GM06990 (cell line): ENCODE results near the gene CATSPERD.
"Not testable (repeated sequence)": the region's sequence is repeated elsewhere in the genome, so short reads cannot be mapped to it uniquely, and the experiment has no call there.

Source experiments
- DNase-seq: peaks from one replicate; pipeline ENCODE4 v3.0.0-alpha.2; 2011; ENCODE audit not compliant: insufficient read length; ENCODE audit errors: extremely low read depth
- H3K27me3 ChIP-seq: replicated peaks from 2 replicates; pipeline ENCODE4 v1.6.0; 2011; ENCODE audit warnings: low read length; ENCODE audit not compliant: control insufficient read depth, insufficient read depth
- H3K36me3 ChIP-seq: 2 replicates; pipeline ENCODE4 v1.5.1; 2011; ENCODE audit warnings: low read length; ENCODE audit not compliant: control insufficient read depth, insufficient read depth
- H3K4me3 ChIP-seq: replicated peaks from 2 replicates; pipeline ENCODE4 v1.5.1; 2011; ENCODE audit warnings: low read depth, mild to moderate bottlenecking, control low read depth, low read length
- CTCF ChIP-seq: IDR thresholded peaks from 2 replicates; pipeline ENCODE4 v1.5.1; 2011; ENCODE audit warnings: low read length, control low read depth, mild to moderate bottlenecking, inconsistent platforms; ENCODE audit not compliant: insufficient read depth, poor library complexity, severe bottlenecking

The CATSPERD gene

GRCh38 chr19:5718579-5719273 is 1.7 kb upstream of the CATSPERD start:
- H3K4me3 ChIP-seq: peak overlapping the region; percentile 88
- no peak for TF ChIP-seq CTCF
- no peaks in the 10 kb centered on the region; the same call in 1 of the 2 replicates for H3K36me3 ChIP-seq
- no peaks in the 10 kb centered on the region for H3K27me3 ChIP-seq
- DNase-seq: peak; percentile 41

- peak overlapping the region; percentile 88 for H3K4me3 ChIP-seq
- H3K36me3 ChIP-seq: no peaks in the 10 kb centered on the region; the same call in 1 of the 2 replicates
- no peak for DNase-seq
- no peak for TF ChIP-seq CTCF
- H3K27me3 ChIP-seq: no peaks in the 10 kb centered on the region
Measured at GRCh38 chr19:5719274-5719960, 1.0 kb upstream of the CATSPERD start.

DNA sequence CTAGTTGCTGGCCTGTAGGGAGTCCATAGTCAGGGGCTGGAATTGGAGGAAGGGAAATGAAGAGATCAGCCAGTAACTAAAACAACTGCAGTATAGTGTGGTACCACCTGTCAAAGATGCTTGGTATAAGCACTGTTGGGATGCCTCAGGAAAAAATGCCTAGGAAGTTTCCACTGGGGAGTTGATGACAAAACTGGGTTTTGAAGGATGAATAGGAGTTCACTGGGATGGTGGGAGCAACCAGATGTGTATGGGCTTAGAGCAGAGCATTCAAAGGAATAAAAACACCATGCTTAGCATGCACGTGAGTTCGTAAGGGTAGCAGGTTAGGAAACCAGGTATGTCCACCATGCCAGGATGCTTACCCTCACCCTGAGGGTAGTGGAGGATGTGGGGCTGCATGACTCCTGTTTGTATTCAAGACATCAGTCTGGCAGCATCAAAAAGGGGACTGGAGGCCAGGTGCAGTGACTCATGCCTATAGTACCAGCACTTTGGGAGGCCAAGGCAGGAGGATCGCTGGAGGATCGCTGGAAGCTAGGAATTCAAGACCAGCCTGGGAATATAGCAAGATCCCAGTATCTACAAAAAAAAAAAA is 7.1 kb downstream of the CATSPERD start:
- H3K4me3 ChIP-seq: no peak overlapping the region
- no peak for DNase-seq
- no peak for TF ChIP-seq CTCF
- no peaks in the 10 kb centered on the region for H3K27me3 ChIP-seq
- no peaks in the 10 kb centered on the region for H3K36me3 ChIP-seq

DNA sequence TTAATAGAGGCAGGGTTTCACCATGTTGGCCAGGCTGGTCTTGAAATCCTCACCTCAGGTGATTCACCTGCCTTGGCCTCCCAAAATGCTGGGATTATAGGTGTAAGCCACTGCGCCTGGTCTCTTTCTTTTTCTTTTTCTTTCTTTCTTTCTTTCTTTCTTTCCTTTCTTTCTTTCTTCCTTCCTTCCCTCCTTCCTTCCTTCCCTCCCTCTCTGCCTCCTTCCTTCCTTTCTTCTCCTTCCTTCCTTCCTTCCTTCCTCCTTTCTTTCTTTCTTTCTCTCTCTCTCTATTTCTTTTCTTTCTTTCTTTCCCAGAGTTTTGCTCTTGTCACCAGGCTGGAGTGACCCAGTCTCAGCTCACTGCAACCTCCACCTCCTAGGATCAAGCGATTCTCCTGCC is 12.7 kb downstream of the CATSPERD start:
- H3K4me3 ChIP-seq, H3K36me3 ChIP-seq, DNase-seq, H3K27me3 ChIP-seq: not testable (repeated sequence)

GRCh38 chr19:5738423-5738822 is 18.0 kb downstream of the CATSPERD start:
- DNase-seq: no peak
- Histone ChIP-seq H3K36me3 (no peaks in the 10 kb centered on the region), H3K27me3 (no peaks in the 10 kb centered on the region), H3K4me3 (no peak overlapping the region)
- TF ChIP-seq CTCF: no peak

- H3K4me3 ChIP-seq: no peak overlapping the region
- no peak for DNase-seq
- TF ChIP-seq CTCF: no peak
- no peaks in the 10 kb centered on the region for H3K27me3 ChIP-seq
- H3K36me3 ChIP-seq: no peaks in the 10 kb centered on the region
Measured at GRCh38 chr19:5742051-5742450, 21.6 kb downstream of the CATSPERD start.
